GM21528 (cell line): ENCODE results near the gene OGFOD3.

Experiments
- ATAC-seq: cut with Tn5 transposase; IDR thresholded peaks from one replicate; pipeline ENCODE4 v1.9.1; 2021; ENCODE audit warnings: mild to moderate bottlenecking, moderate library complexity; ENCODE audit not compliant: unreplicated experiment, low FRiP score

The OGFOD3 gene

GRCh38 chr17:82410014-82410716 lies 8.2 kb downstream of the OGFOD3 start:
- ATAC-seq = no peak

GRCh38 chr17:82408938-82409318 lies 9.5 kb downstream of the OGFOD3 start:
- no peak for ATAC-seq

GRCh38 chr17:82408288-82408937 lies 10.0 kb downstream of the OGFOD3 start:
- ATAC-seq = no peak

- ATAC-seq = no peak
These were observed 11.1 kb downstream of the OGFOD3 start for GRCh38 chr17:82407255-82407654.

- no peak for ATAC-seq
These were observed 12.2 kb downstream of the OGFOD3 start for GRCh38 chr17:82406131-82406671.

- ATAC-seq = no peak
These were observed 13.3 kb downstream of the OGFOD3 start for GRCh38 chr17:82405051-82405450.

GRCh38 chr17:82403662-82404660 lies 14.4 kb downstream of the OGFOD3 start:
- no peak for ATAC-seq

GRCh38 chr17:82402865-82403264 lies 15.5 kb downstream of the OGFOD3 start:
- no peak for ATAC-seq

GRCh38 chr17:82400830-82401229 lies 17.6 kb downstream of the OGFOD3 start:
- peak; percentile 61 for ATAC-seq

GRCh38 chr17:82400206-82400605 lies 18.2 kb downstream of the OGFOD3 start:
- ATAC-seq = no peak

GRCh38 chr17:82399601-82400101 lies 18.7 kb downstream of the OGFOD3 start:
- no peak for ATAC-seq

GRCh38 chr17:82399041-82399441 lies 19.3 kb downstream of the OGFOD3 start:
- ATAC-seq = no peak

- ATAC-seq = no peak
These were observed 20.7 kb downstream of the OGFOD3 start for GRCh38 chr17:82397449-82398335.

- ATAC-seq = no peak
These were observed 21.6 kb downstream of the OGFOD3 start for GRCh38 chr17:82396601-82397435.

- no peak for ATAC-seq
These were observed 24.1 kb downstream of the OGFOD3 start for GRCh38 chr17:82394278-82394677.

- no peak for ATAC-seq
These were observed 25.4 kb downstream of the OGFOD3 start for GRCh38 chr17:82392941-82393340.

GRCh38 chr17:82392209-82392920 lies 26.0 kb downstream of the OGFOD3 start:
- ATAC-seq = no peak

GRCh38 chr17:82391496-82392066 lies 26.8 kb downstream of the OGFOD3 start:
- no peak for ATAC-seq
